Uterus (tissue), 2 donors: Measurements from ENCODE around the gene RFK.

ENCODE experiments used
- POLR2A ChIP-seq, 2 donors: fragments of 450-650 bp; IDR thresholded peaks; one replicate each; pipeline ENCODE4 v1.6.1; 2016; ENCODE audit warnings: antibody characterized with exemption in 2 of 2, mild to moderate bottlenecking in 1 of 2, moderate library complexity in 1 of 2
- TF ChIP-seq, protein P1 (sequence below), 4 experiments: fragments of 200-600 bp in 2 of 4; fragments of 450-650 bp in 2 of 4; sonication (generic) in 2 of 4; IDR thresholded peaks; one replicate each; pipeline ENCODE4 v1.5.1; 2016 to 2019; ENCODE audit warnings: antibody characterized with exemption in 4 of 4, mild to moderate bottlenecking in 2 of 4, moderate library complexity in 1 of 4

- TF ChIP-seq, protein P1, sequence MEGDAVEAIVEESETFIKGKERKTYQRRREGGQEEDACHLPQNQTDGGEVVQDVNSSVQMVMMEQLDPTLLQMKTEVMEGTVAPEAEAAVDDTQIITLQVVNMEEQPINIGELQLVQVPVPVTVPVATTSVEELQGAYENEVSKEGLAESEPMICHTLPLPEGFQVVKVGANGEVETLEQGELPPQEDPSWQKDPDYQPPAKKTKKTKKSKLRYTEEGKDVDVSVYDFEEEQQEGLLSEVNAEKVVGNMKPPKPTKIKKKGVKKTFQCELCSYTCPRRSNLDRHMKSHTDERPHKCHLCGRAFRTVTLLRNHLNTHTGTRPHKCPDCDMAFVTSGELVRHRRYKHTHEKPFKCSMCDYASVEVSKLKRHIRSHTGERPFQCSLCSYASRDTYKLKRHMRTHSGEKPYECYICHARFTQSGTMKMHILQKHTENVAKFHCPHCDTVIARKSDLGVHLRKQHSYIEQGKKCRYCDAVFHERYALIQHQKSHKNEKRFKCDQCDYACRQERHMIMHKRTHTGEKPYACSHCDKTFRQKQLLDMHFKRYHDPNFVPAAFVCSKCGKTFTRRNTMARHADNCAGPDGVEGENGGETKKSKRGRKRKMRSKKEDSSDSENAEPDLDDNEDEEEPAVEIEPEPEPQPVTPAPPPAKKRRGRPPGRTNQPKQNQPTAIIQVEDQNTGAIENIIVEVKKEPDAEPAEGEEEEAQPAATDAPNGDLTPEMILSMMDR (IDR thresholded peaks at IDR 0.05), result no peak
- TF ChIP-seq POLR2A (IDR thresholded peaks at IDR 0.05), result no peak
Measured at GRCh38 chr9:76373784-76374474, 20.3 kb downstream of the RFK start.
